K562 treated with DMSO at 1 percent for 4 hours (cell line): ENCODE measurements around the gene SPATA32. TPM values are rescaled to one million over a fixed set of nuclear protein-coding genes. Genes with fewer than 3 reads are reported as not detected.

Experiments
- total RNA-seq: library from RNA; unstranded; fragments of 300-600 nt; gene quantifications from 2 replicates; pipeline ENCODE4 v1.2.3, GENCODE V29; 2022; ENCODE audit not compliant: insufficient read depth

The SPATA32 gene
- total RNA-seq = not detected in 2 replicates

DNA sequence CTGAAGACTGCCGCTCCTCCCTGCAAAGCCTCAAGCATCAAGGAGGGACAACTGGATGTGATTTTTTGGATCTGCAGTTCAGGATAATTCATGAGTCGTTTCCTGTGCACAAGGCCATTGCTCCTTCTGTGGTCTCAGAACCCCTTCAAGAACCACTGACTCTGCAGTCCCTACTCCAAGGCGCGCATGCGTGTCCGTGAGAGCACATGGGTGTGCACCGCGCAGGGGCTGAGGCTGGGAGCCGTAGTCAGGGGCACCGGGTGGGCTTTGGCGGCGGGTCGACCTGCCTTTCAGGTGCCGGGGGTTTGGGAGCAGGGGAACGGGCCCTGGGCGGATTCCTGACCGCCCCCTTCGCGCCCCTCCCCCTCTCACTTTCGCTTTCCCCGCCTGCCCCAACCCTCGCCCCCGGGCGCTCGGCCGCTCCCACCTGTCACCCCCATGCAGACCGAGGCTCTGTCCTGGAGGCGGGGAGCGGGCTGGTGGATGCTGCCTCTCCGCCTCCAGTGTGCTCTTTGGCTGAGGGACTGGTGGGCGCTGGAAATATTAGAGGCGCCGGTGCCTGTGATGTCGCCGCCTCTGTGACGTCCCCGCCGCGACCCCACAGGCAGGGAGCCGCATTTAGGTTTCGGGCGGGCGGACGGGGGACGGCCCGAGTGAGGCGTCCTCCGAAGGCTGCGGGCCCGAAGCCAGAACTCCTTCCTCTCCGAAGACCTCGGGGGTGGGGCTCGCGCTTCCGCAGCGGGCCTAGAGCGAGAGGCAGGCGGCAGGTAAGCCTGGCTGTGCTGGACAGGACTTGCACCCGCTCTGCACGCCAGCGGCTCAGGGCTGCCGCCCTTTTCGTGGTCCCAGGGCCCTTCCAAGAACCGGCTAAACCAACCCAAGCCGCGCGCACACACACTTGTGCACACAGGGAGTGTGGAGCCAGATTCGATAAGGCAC, at the start of gene SPATA32:
Gene SPATA32, minus strand, starts transcription at position 518 of the 939 bp plus-strand sequence. Its CDS starts 78 bp downstream, at position 440.

GRCh38 chr17:45221081-45222013, 40.5 kb downstream of the SPATA32 start, which contains the start of gene FMNL1:
Gene FMNL1 (plus strand): TSS chr17:45221885. CDS start chr17:45222125, 240 bp downstream.

Other genes with a start within 250 kb of the SPATA32 start
- 33.7 and 38.0 TPM in 2 replicates for gene DCAKD, start 210.5 kb downstream of the SPATA32 start, total RNA-seq
- gene NMT1, start 200.8 kb downstream of the SPATA32 start, total RNA-seq = 83.6 and 100 TPM in 2 replicates
- 13.0 and 45.7 TPM in 2 replicates for gene PLCD3, start 129.6 kb downstream of the SPATA32 start, total RNA-seq
- 8.8 and 9.0 TPM in 2 replicates for gene ACBD4, start 126.4 kb downstream of the SPATA32 start, total RNA-seq
- gene HEXIM1, start 113.6 kb downstream of the SPATA32 start, total RNA-seq = 22.7 and 33.7 TPM in 2 replicates
- 2.9 and 5.0 TPM in 2 replicates for gene HEXIM2, start 100.2 kb downstream of the SPATA32 start, total RNA-seq
- 61.9 and 65.1 TPM in 2 replicates for gene FMNL1, start 40.2 kb downstream of the SPATA32 start, total RNA-seq
- gene MAP3K14, start 54.9 kb upstream of the SPATA32 start, total RNA-seq = 5.3 TPM in 2 replicates
- gene ARHGAP27, start 170.8 kb upstream of the SPATA32 start, total RNA-seq = 6.8 and 29.3 TPM in 2 replicates
- gene PLEKHM1, start 228.6 kb upstream of the SPATA32 start, total RNA-seq = 15.6 and 34.9 TPM in 2 replicates